CD4-positive, alpha-beta T cell treated with Interleukin-17A for 4 hours (primary cell): Measurements from ENCODE around the gene SDK1.
"Not testable (repeated sequence)": the region's sequence is repeated elsewhere in the genome, so short reads cannot be mapped to it uniquely, and the experiment has no call there.

Experiments used
- DNase-seq: peaks from one replicate; pipeline ENCODE4 v3.0.0-alpha.2; 2020; ENCODE audit warnings: mixed read lengths

Gene SDK1

DNA sequence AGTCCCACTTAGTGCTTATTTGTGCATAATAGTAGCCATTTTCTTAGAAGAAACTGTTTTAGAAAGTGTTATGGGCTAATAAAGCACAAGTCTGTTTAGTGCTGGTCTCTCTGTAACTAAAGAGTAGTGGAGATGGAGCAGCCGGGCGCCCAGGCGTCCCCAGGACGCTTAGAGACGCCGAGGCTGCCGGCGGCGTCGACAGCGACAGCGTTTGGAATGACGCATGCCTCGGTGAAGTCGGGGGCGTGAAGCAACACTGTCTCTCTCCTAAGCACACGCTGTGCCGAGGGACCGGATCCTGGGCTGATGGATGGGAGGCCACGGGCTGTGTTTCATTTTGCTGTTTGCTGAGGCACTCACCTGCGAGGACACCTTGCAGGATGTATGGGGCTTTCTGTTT is 792.4 kb downstream of the SDK1 start:
- no peak for DNase-seq

- DNase-seq, result not testable (repeated sequence)
These were observed 793.1 kb downstream of the SDK1 start for GRCh38 chr7:4094158-4094557.

DNA sequence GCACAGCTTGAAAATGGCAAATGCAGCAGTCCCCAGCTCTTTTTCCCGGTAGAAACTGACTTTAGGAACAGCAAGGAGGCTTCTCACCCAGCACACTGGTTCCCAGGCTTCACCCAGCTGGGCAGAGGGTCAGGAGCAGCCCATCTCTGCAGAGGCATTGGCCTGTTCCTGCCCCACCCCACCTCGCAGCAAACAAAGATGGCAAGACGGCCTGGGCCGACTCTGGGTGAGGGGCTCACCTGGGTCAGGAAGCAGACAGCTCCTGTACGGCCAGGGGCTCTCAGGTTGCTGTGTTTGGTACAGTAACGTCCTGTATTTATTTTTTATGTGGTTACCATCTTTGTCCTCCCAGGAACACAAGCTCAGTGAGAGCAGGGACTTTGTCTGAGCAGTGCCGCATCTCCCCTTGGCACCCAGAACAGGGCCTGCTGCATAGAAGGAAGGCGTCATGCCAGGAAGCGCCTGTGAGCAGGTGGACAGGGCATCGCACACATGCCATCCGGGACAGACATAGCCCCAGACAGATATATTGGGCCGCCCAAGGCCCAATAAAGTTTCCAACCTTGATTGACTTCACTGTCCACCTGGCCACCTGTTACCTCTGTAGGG is 796.1 kb downstream of the SDK1 start:
- peak; percentile 35 for DNase-seq

GRCh38 chr7:4098169-4098568 is 797.1 kb downstream of the SDK1 start:
- DNase-seq, result no peak

- no peak for DNase-seq
These were observed 798.6 kb downstream of the SDK1 start for GRCh38 chr7:4099651-4100050.

- DNase-seq, result no peak
These were observed 799.1 kb downstream of the SDK1 start for GRCh38 chr7:4100148-4100547.

DNA sequence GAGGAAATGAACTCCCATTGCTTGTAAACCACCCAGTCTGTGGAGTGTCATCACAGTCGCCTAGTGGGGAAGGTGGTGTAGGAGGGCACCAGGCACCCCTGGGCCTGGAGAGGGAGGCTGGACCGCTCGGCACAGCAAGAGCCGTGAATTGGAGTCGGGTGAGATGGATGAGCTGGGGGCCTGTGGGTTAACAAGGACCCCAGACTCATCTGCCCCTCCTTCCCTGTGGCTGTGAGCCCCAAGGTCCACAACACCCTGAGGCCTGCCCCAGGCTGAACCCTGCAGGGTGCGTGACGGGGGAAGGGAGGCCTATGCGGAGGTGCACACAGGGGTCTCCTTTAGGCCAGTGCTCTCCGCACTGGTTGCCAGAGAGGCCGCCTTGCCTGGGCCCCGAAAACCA is 799.6 kb downstream of the SDK1 start:
- no peak for DNase-seq

DNA sequence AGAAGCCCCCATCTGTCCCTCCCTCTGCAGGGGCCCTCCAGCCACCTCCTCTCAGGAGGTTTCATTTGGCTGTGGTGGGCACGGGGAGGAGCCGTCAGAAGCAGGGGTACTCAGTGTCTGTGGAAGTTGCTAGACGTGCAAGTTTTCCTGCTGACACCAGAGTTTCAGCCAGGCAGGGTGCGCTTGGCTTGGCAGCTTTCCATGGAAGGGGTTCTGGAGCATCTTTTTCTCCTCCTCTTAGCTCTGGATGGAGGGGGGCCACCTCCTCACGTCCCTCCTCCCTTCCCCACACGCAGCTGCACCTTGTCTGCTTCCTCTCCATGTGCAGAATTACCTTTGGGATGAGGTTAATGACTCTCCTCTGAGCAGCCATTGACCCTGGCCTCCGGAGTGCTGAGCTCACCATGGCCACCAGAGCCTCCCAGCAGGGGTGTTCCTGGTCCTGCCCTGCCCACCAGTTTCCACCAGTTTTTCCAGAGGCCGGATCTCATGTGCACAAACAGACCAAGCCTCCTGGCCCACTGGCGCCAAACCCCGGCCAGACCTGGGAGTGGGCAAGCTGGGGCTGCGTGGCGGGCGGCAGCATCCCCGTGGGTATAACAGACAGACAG is 801.3 kb downstream of the SDK1 start:
- DNase-seq, result no peak

- DNase-seq, result no peak
These were observed 802.5 kb downstream of the SDK1 start for GRCh38 chr7:4103352-4104091.

DNA sequence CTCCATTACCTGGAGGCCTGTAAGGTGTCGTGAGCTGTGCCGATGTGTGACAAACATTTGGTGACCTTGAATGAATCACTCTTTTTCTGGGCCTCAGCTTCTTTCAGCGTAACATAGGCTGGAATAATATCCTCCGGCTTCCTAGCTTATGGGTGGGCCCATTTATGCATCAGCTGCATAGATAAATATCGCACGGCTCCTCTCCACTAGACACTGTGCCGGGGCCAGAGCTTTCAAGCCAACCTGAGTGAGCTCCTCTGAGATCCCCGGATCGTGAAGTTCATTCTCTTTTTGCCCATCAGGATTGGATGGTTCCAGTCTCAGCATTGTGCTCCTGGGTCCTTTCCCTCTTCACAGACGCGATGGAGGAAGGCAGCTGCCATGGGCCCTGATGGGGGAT is 806.8 kb downstream of the SDK1 start:
- DNase-seq, result no peak

DNA sequence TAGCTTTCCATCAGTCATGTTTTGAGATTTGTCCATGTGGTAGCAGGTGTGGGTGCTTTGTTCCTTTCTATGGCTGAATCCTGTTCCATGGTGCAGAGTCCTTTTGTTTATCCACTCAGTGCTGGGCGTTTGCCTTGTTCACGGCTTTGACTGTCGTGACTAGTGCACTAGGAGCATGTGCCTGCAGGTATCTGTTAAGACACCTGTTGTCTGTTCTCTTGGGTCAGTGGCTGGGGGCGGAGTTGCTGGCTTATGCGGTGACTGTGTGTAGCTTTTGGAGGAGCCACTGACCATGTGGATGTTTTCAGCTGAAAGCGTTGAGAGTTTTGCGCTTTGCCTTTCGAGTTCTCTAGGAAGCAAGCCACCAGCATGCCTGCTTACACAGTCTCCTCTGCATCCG is 807.9 kb downstream of the SDK1 start:
- no peak for DNase-seq

- no peak for DNase-seq
These were observed 808.5 kb downstream of the SDK1 start for GRCh38 chr7:4109481-4110110.

DNA sequence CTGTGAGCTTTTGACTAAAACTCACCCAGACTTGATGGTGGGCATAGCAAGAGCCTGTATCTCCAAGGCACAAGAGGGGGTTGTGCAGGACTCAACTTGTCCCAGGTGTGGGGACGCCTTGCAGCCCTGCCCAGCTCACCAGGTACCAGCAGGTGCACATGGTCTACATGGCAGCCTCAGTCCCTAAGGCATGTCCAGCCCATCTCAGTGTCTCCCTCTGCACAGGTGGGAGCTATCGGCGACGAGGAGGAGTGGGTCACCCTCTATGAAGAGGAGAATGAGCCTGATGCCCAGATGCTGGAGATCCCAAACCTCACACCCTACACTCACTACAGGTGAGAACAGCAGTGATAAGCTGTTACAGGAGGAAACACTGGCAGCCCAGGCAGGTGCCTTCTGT is 809.4 kb downstream of the SDK1 start:
- DNase-seq, result no peak

DNA sequence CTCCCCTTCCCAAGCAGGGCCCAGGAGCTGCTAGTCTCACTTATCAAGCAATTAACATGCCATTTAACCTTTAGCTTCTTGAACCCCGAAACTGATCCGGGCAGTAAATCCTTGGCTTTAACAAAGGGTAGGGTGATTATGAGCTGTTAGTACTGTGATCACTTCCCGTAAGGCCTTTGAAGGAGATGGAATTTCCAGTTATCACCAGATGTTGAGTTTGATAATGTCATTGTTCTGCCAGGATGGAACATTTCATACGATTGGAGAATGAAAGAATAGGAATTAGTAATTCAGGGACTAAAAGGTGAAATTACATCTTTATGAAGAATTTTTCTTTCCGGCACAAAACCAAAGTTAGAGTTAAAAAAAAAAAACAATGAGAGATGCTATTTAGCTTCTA is 810.1 kb downstream of the SDK1 start:
- DNase-seq, result no peak

GRCh38 chr7:4113271-4113670 is 812.2 kb downstream of the SDK1 start:
- no peak for DNase-seq

- DNase-seq, result no peak
These were observed 812.9 kb downstream of the SDK1 start for GRCh38 chr7:4113976-4114375.

DNA sequence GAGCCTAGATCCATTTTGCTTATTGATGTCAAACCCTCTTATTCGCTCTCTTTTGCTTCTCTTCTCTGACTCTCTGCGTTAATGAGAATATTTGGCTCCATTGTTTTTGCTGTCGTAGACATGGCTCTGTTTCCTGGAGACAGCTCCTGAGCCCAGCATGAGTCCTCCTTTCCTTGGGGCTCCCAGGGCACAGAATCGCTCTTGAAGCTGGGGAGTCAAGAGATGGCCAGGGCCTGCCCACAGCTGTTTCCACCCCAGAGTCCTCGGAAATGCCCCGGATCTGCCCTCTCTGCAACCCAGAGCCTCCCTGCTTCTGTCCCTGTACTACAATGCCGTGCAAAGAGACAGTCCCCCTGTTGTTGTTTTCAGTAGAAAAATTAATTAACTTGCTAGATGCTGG is 814.4 kb downstream of the SDK1 start:
- no peak for DNase-seq

DNA sequence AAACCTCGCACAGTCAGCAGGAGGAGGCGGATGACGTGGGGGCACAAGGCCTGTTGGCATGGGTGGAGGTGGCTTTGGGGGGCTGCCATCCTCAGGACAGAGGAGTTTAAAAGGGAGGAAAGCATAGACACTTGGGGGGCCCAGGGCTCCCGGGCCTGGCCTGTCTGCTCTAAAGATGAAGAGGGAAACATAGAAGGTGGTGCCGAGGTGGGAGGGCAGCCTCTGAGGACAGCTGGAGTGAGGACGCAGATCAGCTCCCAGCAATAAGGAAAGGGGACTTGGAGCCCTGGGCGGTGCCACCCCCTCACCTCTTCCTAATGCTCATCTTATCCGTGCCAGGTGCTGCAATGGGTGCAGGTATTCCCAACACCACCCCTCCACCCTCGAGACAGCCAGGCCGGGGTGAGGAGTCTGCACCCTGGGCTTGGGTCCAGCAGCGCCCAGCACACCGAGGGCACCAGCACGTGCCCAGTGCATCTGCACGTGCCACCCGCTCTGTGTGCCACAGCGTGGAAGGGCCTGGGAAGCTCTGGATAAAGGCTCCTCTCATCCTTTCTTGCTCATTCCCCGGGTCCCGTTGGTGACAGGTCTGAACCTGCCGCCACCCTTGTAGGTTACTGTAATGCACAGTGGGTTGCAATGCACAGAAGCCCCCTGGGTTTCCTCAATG is 815.0 kb downstream of the SDK1 start:
- no peak for DNase-seq

DNA sequence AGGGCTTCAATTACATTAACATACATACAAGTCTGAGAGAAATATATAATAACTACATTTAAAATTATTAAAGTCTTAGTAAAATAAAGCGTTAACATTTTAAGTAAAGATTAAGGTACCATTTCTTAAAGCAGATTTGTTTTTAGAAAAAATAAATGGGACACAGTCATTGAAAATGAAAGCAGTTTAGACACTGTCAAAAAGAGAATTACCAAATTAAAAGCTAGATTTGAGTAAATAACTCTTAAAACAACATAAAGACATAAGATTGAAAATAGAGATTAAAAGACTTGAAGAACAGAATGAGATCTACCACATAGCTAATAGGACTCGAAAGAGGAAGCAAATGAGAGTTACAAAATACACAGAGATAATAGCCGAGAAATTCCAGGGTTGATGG is 818.8 kb downstream of the SDK1 start:
- no peak for DNase-seq

DNA sequence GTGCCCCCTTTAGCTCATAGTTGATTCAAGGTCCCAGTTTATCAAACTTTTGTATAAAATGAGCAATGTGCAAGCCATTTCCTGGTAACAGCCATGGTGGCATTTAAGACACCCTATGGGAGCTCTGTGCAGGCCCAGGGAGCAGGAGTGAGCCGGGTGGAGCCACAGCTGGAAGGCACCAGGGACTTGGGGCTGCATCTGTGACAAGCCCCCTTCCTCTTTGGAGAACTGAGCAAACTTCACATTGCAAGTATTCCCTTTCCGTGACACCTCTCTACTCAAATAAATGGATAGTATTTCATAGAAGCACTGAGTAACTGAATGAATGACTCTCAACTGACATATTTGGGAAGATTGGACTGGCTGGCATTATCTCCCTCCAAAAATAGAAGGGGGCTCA is 822.3 kb downstream of the SDK1 start:
- DNase-seq, result no peak

DNA sequence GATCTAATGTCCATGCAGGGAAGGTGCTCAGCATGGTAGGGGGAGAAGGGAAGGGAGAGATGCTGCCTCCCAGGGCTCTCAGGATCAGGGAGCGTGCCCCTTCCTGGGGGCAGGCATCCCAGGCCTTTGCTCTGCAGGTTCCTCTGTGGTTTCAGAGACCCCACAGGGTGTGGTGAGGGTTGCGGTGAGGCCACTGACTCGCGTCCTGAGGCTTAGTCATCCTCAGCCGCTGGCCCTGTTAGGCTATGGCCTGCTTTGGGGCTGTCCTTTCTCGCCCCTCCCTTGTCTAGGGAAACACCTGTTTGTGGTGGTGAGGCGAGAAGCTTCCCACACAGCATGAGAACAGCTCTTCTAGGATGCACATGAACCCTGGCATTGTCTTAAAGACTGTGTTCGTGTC is 822.8 kb downstream of the SDK1 start:
- no peak for DNase-seq

DNA sequence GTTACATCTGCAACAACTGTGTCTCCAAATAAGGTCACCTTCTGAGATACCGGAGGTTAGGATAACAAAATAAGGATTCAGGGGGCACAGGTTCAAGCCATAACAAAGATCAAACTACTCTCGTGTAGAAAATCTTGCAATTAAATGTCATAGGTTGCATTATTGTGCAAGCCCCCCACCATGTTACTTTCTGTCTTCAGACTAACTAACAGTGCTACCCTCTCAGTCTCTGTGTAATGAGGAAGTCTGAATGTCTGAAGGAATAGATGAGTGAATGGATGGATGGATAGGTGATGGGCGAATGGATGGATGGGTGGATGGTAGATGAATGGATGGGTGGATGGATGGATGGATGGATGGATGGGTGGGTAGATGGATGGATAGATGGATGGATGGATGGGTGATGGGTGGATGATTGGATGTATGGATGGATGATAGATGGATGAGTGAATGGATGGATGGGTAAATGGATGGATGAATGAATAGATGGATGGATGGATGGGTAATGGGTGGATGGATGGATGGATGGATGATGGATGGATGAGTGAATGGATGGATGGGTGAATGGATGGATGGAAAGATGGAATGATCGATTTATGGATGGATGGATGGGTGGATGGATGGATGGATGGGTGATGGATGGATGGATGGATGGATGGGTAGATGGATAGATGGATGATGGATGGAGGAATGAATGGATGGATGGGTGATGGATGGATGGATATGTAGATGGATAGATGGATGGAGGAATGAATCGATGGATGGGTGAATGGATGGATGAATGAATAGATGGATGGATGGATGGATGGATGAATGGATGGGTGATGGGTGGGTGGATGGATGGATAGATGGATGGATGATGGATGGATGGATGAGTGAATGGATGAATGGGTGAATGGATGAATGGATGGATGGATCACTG is 823.8 kb downstream of the SDK1 start:
- no peak for DNase-seq
